Activated CD8-positive, alpha-beta memory T cell treated with anti-CD3 and anti-CD28 coated beads, Interleukin-2, amount 50 U/mL, for 48 hours (primary cell): ENCODE data around the gene ADAT3.
"Not testable (repeated sequence)": the region's sequence is repeated elsewhere in the genome, so short reads cannot be mapped to it uniquely, and the experiment has no call there.

Source experiments
- DNase-seq: peaks from one replicate; pipeline ENCODE4 v3.0.0-alpha.2; 2020

ADAT3 gene

DNA sequence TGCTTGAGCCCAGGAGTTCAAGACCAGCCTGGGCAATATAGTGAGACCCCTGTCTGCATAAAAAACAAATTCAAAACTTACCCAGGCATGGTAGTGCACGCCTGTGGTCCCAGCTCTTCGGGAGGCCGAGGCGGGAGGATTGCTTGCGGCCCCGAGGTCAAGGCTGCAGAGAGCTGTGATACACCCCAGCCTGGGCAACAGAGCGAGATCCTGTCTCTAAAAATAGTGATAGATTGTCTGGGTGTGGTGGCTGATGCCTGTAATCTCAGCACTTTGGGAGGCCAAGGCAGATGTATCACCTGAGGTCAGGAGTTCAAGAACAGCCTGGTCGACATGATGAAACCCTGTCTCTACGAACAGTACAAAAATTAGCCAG, 37.9 kb upstream of the ADAT3 start:
- DNase-seq = no peak

DNA sequence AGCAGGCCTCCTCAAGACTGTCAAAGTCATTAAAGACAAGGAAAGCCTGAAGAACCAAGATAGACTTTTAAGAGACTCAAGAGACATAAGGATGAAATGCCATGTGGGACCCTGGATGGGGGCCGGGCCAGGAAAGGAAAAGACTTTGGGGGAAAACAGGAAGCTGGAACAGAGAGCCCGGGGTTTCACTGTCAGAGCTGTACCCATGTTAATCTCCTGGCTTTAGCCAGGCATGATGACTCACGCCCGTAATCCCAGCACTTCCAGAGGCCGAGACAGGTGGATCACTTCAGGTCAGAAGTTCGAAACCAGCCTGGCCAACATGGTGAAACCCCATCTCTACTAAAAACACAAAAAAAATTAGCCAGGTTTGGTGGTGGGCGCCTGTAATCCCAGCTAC, 36.2 kb upstream of the ADAT3 start:
- no peak for DNase-seq

DNA sequence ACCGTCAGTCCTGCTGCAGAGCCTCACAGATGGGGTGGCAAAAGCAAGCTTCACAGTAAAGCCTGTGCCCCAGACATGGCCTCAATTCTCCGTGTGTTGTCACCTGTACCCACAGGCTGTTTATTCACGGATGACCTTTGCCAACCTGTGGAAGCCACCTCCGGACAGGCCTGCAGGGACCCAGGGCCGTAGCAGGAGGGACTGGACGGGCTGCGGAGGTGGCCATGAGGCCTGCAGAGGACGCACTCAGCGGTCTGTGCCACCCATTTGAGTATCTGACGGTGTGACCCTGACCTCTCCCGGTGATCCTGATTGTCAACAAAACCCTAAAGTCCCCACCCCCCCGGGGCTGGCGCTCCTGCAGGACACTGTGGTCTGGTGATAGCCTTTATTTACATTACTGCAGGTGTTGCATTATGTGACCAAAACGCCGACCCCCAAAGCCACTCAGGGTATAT, 34.0 kb upstream of the ADAT3 start:
- no peak for DNase-seq

DNA sequence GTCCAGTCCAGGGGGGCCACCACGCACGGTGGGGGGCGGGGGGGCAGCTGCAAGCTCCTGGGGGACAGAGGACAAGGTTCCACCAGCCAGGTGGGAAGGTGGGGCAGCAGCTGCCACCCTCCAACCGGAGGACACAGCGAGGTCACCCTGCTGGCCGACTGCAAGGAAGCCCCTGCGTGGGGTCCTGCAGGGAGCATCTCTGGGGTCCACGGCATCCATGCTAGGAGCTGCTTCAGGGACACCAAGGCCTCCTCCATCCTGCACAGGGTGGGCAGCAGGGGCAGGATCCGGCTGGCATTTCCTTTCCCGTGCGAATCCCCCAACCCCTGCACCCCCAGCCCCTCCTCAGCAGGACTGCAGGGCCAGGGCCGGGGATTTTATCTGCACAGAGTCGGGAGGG, 33.6 kb upstream of the ADAT3 start:
- DNase-seq = no peak

DNA sequence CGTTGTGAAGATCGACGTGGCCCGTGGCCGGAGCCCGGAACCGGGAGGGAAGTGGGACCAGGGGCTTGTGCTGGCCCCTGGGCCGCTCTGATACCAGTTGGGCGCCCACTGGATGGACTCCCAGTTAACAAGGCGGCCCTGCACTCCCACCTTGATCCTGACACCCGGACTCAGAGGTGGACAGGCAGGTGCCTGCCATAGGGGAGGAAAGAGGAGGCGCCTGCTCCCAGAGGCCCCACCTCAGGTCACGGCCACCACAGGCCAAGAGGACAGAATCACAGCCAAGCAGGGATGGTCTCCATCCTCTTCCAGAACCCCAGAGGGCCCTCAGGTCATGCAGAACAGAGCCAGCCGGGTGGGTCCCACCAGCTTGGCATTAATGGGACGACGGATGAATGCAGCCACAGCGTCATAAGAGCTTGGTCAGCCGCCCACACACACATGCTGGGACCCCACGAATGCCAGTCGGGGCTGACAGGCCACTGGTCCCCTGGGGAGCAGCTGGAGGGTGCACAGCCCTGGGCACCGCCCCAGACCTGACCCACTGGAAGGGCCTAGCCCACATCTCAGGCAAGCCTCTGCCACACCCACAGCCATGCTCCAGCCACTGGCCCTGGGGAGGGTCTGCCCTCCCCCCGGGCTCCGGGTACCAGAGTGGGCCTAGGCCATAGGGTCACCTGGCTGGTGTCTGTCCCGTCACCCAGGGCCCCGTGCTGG, 32.2 kb upstream of the ADAT3 start:
- no peak for DNase-seq

DNA sequence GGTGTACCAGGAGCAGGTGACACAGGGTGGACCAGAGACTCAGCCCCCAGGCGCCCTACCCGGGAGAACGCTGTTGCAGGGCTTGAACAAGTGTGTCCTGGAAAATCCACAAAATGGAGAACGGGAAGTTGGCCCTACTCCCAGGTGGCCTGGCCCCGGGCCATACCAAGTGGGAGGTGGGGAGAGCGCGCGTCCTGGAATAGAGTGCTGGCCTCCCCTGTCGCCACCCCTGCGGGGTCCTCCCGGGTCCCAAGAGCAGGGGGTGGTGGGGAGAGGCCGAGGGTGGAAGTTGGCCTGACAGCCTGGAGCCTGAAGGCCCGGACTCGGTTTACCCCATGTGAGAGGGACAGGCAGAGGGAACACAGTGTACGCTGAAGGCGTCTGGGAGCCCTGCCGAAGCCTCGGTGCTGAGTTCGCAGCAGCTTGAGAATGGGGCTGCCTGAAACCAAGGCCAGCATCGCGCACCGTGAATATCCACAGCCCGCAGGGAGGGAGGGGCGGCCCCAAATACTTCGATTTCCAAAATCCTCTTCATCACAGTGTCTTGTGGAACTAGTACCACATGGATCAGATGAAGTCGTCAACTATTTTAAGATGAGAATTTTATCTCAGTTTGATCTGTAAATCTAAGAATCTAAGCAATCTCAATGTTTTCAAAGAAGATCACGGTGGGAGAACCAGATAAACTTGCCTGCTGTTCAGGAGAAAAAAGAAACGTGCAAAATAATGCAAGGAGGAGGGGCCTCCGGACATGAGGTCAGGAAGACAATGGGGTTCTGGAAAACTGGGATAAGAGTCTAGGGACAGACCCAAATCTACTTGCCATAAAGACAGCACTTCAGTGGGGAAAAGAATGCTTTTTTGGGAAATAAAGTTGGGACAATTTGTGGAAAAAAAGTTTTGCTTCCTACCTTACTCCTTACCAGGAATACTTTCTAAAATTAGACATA, 31.4 kb upstream of the ADAT3 start:
- no peak for DNase-seq

DNA sequence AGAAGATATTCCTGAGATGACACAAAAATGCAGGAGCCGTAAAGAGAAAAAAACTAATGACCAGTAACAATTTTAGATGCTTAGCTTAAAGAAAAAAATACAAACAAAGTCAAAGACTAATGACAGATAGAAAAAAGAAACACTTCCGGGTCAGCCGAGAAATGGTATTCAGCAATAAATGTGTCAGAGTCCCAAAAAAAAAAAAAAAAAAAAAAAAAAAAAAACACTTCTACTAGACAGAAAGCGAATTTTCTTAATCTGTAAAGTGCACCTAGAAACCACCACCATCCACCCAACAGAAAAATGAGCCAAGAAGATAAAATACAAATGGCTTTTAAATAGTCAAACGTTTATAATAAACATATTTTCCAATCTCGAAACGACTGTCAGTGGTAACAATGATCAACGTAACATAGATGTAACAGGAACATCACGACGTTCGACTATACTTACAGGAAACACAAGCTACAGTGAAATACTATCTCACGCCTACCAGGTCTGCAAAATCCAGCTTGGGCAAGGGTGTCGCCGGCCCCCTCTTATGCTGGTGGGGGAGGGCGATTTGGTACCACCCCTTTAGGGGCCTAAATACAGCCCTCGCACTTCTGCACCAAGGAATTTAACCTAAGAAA, 30.5 kb upstream of the ADAT3 start:
- peak; percentile 61 for DNase-seq

DNA sequence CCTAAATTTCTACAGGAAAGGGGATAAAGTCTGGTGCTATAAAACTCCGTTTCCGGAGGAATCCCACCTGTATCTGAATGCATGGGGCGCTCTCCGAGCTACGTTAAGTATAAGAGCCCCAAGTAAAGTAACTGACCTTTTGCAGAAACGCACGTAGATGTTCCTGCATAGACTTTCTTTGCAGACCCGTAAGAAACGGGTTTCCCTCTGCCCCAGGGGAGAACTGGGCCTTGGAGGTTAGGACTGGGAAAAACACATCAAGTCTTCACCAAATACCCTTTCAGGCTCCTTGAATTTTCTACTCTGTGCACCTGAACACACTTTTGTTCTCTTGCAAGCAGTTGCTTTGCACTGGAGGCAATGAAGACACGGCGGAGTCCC, 29.9 kb upstream of the ADAT3 start:
- DNase-seq = not testable (repeated sequence)

DNA sequence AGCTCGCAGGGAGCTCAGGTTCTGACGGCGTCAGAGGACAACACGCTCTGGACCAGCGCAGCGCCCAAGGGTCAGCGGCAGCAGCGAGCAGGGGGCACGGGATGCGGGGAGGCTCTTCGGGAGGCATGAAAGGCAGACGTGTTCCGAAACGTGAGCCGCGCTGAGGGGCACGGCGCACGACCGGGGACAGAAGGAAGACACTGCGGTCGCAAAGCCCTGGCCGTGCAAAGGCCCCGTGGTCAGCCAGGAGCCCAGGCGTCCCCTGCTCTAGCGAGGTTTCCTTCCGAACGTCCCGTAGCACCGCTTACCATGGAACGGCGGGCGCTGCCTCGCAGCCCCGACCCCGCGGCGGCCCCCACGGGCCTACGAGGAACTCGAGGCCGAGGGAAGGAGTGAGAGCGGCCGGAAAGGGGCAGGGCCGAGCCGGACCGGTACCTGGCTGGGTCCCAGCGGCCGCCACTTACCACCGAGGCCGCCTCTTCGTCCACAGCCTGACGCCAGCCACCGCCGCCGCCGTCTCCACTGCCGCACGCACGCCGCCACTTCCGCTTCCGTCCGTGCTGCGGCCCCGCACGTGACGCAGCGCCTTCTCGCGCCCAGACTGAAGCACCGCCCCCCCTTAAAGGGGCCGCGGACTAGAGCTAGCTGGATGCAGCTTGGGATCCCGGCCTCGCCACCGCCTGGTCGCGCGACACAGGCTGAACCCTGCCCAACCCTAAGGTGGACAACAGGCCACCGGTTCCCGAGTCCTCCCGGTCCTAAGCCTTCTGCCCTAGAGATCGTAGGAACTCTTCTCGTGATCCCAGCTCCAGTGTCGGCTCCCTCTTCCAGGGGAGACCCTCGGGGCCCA, 29.3 kb upstream of the ADAT3 start:
- DNase-seq = peak; percentile 94

DNA sequence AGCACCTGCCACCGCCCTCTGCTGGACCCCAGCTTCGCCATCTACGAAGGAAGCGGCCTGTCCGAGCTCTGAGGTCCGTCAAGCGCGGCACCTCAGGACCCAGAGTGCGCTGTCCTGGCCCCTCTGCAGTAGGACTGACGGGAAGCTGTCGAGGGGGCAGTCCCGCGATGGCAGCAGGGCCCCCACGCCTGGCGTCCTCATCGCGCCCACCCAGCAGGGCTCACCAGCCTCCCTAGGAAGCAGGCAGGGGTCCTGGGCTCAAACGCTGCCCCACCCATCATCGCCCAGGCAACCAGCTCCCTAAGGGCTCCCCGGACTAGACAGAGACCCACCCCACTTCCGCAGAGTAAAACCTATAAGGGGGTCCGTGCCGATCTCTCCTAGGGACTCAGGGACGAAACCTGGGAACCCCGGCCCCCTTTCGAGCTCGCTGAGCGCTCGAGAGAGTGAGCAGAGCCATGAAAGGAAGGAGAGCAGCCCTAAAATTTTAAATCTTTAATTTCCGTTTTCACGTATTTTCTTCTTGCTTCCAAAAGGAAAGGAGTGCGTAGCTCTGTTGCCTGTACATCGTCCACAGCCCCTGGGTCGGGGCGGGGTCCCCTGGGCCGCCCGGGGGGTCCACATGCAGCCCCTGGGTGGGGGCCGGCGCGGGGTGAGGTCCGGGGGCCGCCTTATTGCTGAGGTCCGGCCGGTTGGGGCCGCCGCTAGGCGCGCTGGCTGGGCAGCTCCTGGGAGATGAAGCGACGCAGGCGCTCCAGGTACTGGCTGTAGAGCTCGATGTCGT, 28.5 kb upstream of the ADAT3 start:
- DNase-seq = not testable (repeated sequence)

DNA sequence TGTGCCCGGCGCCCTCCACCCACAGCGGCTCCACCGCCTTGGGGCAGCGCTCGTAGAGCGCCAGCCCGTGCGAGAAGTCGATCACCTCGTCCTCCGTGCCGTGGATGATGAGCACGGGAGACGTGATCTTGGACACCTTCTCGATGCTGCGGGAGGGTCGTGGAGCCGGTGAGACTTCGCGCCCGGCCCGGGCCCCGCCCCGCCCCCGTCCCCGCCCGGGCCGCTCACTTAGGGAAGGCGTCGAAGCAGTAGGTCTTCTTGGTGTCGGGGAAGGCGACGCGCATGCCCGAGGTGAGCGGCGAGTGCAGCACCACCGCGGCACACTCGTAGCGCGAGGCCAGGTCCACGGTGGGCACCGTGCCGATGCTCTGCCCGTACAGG, 27.9 kb upstream of the ADAT3 start:
- DNase-seq = not testable (repeated sequence)

DNA sequence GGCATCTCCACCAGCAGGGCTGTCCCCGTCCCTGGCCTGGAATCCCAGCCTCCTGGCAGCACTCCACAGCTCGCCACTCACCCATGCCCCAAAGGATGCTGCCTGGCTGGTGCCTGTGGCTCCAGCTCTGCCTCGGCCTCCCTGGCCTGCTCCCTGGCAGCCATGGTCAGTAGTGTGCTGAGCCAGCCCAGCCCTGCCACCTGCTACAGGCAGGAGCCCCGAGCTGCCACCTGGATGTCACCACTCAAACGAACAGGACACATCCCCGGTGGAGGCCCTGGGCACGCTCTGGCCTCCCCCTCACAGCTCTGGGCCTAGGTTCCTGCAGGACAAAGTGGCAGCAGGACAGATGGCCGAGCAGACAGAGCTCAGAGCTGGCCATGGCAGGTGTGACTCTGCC, 26.6 kb upstream of the ADAT3 start:
- not testable (repeated sequence) for DNase-seq

DNA sequence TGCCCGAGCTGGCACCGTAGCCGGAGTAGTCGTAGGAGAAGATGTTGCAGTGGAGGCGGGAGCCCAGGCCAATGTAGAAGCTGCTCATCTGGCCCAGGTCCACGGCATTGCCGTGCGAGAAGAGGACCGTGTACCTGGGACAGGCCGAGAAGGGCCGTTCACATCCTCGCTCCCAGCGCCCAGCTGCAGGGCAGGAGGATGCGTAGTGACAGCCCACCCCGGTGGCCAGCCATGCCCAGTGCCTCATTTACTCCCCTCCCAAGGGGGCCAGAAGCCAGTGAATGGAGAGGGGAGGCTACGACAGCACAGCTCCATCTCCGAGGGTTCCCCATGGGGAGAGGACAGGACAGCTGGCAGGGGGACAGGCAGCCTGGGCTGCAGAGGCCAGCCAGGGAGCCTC, 25.2 kb upstream of the ADAT3 start:
- DNase-seq = not testable (repeated sequence)

DNA sequence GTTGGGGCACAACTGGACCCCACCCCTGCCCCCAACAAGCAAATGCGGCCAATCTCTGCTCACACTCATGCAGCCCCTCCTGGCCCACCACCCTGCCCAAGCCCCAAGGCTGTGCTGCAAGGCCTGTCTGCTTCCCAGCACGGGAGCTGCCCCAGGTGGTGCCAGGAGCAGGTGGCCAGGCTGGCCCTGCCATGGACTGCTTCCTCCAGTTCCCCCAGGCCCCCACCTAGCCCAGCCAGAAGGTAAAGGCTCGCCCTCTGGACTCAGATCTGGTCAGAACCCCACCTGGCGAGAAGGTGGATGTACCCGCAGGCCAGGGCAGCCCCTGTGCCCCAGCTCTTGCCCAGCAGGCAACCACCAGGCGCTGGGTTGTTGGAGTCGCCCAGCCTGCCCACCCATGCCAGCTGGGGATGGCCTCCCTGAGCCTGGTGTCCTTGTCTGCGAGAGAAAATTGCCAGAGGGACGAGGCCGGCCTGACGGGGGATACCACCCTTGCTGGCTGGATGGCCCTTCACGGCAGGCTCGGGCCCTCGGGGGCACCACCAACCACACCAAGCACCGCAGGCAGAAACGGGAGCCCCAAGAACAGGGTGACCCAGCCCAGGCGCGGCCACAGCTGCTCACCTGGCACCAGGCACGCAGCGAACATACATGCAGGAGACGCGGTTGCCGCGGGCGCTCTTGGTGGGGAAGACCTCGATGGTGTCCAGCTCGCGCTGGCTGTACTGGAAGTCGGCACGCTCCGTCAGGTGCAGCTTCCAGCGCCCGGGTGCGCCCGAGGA, 24.4 kb upstream of the ADAT3 start:
- DNase-seq = no peak

DNA sequence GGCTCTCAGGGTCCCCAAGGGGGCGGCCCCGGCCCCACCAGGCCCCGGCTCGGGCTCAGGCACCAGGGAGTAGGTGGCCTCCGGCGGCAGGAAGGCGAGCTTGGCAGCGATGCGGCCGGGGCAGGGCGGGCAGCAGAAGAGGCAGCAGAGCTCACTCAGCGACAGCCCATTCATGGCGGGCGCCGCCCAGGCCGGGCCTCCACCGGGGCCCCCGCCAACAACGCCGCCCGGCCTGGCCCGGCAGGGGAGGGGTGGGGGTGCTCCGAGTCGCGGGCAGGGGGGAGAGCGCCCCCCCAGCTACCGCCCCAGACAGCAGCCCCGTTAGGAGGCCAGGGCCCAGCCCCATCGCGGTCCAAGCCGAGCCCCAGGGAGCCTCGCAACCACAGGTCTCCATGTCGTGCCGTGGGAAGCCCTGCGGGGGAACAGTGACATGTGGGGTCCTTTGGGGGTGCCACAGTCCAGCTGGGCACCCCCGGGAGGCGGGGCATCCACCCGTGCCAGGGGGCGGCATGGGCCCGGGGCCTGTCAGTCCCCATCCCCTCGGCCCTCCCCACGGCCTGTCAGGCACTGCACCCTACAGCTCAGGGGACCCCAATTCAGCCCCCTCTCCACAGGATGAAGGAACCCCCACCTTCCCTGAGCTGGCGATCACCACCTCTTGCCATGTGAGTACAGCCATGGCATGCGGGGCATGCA, 23.7 kb upstream of the ADAT3 start:
- DNase-seq = not testable (repeated sequence)

DNA sequence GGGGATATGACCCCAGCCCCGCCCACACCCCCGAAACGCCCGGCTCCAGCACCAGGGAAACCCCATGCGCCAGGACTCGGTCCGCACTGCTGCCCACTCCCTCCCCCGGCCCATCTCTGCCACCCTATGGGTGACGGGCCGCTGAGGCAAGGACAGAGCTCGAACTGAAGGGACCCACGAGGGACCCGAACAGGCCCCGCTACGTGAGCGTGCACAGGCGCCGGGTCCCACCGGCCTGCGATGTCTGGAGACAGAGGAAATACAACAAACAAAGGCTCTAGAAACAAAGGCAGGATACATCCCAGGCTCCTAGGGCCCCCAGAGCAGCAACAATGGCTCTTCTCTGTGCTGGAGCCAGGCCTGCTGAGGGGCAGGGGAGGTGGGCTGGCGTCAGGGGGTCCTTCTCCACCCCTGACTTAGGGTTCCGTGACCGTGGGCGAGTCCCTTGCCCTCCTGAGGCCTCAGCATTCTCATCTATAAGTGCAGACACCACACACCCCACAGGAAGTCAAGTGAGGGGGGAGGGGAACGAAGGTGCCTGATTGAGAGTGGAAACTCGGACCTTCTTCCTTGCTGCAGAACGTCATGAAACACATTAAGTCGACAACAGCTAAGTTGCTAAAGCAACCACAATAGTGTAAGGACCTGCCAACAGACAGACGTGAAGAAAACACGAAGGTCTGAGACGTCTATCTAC, 23.0 kb upstream of the ADAT3 start:
- peak; percentile 72 for DNase-seq

DNA sequence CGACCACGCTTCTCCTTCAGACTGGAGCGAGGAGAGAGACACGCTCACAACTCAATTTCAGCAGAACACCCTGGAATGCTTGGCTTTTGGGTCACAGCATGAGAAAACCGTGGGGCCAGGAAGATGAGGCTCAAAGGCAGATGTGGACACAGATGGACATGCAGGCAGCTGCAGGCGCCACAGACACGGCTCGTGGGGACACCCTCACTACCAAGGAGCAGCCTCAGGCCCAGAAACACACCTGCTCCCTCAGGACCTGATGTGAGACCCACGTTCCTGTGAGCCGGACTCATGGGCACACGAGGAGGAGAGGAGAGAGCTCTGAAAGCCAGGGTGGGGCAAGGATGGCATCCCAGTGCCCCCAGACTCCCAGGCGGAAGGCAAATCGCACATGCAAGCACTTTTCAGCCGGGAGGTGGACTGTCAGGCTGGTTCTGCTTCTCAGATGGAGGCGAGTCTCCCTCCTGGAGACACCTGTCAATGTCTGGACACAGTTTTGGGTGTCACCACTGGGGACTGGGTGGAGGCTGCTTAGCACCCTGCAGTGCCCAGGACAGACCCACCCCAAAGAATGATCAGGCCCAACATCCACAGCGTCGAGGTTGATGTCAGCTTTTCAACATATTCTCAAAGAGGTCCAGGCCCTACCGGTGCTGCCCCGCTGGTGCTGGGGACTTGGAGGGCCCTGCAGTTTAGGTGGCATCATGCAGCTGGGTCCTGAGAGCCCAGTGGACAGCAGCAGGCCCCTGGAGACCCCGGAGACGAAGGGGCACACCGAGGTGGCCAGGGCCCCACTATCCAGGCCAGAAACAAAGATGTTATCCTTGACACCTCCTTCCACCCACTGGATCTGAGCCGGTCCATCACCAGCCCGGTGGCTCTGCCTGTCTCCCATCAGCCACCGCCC, 22.2 kb upstream of the ADAT3 start:
- peak; percentile 57 for DNase-seq

DNA sequence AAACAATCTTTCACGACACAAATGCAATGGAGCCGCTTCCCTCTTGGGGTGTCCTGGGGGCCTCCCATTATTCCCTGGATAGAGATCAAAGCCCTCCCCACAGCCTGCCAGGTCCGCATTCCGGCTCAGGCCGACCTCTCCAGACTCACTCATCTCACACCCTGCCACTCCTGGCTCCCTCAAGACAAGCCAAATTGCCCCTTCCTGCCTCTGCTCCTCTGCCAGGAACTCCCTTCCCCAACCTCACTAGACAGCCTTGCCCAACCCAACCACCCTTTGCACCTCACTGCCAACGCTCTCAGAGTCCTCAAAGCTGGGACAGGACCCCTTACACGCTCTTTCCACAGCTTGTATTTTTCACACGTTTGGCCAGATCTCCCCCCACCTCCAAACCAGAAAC, 21.4 kb upstream of the ADAT3 start:
- DNase-seq = no peak

DNA sequence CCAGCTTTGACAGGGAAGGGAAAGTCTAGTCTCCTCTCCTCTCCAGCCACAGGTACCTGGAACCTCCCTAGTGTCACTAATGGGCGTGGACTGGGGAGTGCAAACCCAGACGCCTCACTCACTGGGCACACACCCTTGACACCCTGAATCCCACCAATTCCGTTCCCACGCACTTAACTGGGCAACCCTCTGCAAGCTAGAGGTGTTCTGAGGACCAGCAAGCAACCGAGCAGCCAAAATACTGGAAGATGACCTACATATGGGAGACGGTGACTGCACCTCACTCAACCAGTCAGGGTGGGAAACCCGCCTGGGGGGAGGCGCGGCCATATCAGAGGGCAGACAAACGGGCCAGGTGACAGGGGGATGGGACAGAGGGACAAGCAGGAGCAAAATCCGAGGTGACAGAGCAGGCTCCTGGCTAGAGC, 20.9 kb upstream of the ADAT3 start:
- peak; percentile 72 for DNase-seq
